Inflammatory macrophage treated with lipopolysaccharide for 4 hours (primary cell): ENCODE data around the gene SLC35F1.
"Not testable (repeated sequence)": the region's sequence is repeated elsewhere in the genome, so short reads cannot be mapped to it uniquely, and the experiment has no call there.

ENCODE experiments used
- DNase-seq: peaks from one replicate; pipeline ENCODE4 v3.0.0-alpha.2; 2020

The SLC35F1 gene

GRCh38 chr6:117906958-117907600, at the start of gene SLC35F1:
Gene SLC35F1, plus strand, starts transcription at chr6:117907264.
- no peak for DNase-seq

DNA sequence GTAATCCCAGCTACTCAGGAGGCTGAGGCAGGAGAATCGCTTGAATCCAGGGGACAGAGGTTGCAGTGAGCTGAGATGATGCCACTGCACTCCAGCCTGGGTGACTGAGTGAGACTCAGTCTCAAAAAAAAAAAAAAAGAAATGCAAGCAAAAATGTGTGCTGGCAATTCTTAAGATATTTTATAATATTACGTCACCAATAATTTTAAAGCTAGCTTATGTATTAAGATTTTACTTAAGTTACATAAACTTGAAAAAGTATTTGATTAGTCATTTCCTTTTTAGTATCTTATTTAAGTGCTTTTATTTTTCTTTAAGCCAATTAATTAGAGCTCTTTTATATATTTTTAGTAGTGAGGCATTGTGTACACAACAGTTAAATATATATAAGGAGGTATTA, 48.5 kb upstream of the SLC35F1 start:
- DNase-seq = not testable (repeated sequence)

- DNase-seq = no peak
Measured at GRCh38 chr6:117861545-117861944, 45.5 kb upstream of the SLC35F1 start.

DNA sequence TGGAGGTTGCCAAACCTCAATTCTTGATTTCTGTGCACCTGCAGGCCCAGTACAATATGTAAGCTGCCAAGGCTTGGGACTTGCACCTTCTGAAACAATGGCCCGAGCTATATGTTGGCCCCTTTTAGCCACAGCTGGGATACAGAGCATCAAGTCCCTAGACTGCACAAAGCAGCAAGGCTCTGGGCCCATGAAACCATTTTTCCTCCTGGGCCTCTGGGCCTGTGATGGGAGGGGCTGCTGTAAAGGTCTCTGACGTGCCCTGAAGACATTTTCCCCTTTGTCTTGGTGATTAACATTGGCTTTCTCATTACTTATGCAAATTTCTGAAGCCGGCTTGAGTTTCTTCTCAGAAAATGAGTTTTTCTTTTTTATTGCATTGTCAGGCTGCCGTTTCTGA, 40.5 kb upstream of the SLC35F1 start:
- no peak for DNase-seq

GRCh38 chr6:117870486-117871242, 36.4 kb upstream of the SLC35F1 start:
- no peak for DNase-seq

DNA sequence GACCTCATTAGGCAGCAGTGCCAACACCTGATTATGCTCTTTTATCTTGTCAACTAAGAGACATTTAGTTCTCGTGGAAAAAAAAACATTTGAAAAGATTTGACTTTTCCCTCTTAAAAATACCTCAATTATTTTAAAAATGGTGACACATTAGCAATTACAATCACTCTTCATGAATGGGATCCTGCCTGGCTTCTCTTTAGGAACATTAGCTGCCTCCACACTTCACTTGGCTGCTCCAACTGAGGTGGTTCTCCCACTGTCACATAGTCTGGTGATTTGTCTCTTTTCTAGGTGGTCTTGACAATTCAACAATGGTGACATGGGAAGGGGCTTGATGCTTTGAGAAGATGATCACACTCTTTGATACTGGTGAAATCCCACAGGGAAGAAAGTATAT, 26.2 kb upstream of the SLC35F1 start:
- DNase-seq = no peak

GRCh38 chr6:117890172-117890571, 16.9 kb upstream of the SLC35F1 start:
- DNase-seq = no peak

GRCh38 chr6:117906507-117906957, 532 bp upstream of the SLC35F1 start:
- no peak for DNase-seq

GRCh38 chr6:117907601-117908245, 659 bp downstream of the SLC35F1 start:
- no peak for DNase-seq

- no peak for DNase-seq
Measured at GRCh38 chr6:117908246-117909068, 1.4 kb downstream of the SLC35F1 start.

DNA sequence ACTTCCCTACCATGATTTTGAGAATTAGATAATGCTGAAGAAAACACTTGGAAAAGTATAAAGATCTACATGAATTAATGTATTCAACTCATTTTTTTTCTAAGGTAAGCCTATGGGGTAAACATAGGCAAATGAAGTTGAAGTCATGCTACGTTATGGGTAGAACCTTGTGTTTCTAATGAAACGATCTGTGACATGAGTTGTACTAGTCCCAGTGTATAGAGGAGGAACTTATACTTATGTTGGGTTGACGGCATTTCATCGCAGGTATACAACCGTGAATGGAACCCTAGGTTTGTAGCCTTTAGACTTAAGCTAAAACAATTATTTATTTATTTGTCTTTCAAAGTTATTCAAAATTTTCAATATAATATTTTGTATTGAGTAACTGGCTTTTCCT, 2.6 kb downstream of the SLC35F1 start:
- DNase-seq = no peak

- DNase-seq = no peak
Measured at GRCh38 chr6:117910549-117910948, 3.5 kb downstream of the SLC35F1 start.

DNA sequence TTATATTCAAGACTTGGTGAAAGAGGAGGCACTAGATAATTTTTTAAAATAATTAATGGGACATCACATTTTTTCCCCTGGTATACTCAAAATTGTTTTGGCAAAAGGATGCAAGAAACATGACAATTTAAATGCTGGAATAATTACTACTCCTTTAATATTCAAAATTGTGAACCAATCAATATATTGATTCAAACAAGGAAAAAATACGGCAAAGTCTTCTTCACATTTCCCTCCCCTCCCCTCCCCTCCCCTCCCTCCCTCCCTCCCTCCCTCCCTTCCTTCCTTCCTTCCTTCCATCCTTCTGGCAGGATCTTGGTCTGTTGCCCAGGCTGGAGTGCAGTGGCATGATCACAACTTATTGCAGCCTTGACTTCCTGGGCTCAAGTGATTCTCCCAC, 4.1 kb downstream of the SLC35F1 start:
- DNase-seq = no peak

- no peak for DNase-seq
Measured at GRCh38 chr6:117911660-117912059, 4.6 kb downstream of the SLC35F1 start.

- DNase-seq = no peak
Measured at GRCh38 chr6:117915846-117916245, 8.8 kb downstream of the SLC35F1 start.

DNA sequence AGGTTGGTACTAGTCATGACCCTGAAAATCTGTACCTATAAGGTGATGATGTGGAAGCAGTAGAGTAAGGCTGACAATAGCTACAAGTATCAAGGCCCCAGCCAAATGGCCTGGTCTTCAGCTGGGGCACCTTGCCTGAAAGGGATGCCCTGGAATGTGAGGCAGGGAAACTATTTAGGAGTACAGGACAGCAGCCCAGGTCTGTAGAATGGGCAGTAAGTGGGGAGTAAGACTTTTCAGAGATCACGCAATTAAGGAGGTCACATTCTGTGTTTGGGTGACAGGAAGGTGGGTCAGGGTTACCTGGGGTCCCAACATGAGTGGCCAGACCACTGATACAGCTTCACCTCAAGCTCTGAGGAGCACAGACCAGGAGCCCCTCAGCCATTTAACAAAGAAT, 9.4 kb downstream of the SLC35F1 start:
- DNase-seq = no peak

GRCh38 chr6:117917176-117917575, 10.1 kb downstream of the SLC35F1 start:
- no peak for DNase-seq

- DNase-seq = no peak
Measured at GRCh38 chr6:117918454-117918853, 11.4 kb downstream of the SLC35F1 start.

- no peak for DNase-seq
Measured at GRCh38 chr6:117919275-117919674, 12.2 kb downstream of the SLC35F1 start.

DNA sequence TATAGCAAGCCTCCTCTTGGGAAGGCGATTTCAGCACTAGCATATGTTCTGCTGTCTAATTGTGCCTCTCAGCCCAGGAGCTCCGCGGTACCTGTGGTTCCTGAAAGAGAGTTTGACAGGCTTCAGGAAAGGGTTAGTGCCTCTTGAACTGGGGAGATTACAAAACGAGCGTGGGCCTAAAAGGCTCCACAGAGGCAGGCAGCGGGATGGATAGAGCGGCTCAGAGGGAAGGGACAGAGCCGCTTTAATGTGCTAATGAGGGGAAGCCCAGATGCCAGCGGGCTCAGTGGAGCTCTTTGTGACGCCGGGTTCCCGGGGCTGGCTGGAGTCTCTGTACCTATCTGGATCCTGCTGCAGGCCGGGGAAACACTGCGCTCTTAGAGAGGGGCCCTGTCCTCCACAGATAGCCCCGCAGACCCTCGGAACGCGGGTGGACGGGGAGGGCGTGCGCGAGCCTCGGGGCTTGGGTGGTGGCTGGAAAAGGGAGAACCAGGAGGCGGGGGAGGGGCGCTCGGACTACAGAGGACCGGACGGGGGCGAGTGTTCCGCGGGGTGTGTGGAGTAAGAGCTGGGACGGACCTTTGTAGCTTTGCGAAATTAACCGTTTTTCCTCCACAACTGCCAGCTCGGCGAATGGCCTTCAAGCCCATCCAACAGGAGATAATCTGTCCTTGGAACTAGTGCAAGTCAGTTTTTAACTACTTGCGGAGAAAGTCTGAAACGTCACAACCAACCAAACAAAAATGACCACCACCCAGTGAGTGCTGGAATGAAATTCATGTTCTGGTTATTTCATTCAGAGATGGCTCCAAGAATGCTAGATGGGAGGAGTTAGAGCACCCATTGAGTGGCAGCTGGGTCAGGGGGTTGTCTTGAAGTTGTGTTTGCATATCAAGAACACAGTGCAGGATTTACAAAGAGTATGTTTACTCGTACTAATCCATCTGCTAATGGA, 13.0 kb downstream of the SLC35F1 start:
- DNase-seq = no peak

DNA sequence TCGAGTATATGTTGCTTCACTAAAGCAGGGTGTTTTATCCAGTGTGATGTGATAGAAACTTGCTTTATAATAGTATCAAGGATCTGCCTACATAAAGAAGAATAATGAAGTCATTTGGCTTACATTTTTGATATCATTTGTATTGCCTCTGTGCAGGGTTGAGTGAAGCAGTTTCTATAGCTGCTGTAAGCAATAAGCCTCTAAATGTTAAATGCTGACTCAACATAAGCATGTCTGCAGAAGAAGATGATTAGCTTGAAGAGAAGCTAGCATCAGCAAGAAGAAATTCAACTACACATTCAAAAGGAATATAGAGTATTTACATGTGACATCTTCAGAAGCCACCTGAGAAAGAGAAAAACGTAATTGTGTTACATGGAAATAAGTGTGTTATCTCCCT, 17.6 kb downstream of the SLC35F1 start:
- no peak for DNase-seq

DNA sequence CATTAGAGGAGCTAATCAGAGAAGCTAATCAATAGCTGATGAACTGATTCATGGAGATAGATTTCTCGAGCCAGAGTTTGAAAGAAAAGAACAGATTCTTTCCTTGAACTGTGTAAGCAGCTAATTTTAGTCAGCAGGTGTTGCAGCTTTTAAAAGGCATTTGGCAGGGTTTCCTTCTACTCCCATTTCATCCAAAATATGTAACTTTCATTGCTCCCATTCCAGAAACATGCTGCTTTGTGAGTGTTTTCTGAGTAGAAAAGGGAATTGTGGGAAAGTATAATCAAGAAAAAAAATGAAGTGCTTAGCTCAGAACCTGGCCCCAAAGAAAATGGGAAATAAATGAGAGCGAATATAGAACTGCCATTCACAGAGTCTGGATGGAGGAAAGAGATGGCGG, 20.8 kb downstream of the SLC35F1 start:
- DNase-seq = no peak
